Stomach (tissue), 19 donors: Measurements from ENCODE around the gene GLRX5. TPM values are rescaled to one million over a fixed set of nuclear protein-coding genes. Genes with fewer than 3 reads are reported as not detected.

Experiments
- DNase-seq, 2 donors: peaks; one replicate each; pipeline versions ENCODE4 v3.0.0 to v3.0.0-alpha.2; 2013 to 2019
- H3K27ac ChIP-seq, 5 donors: fragments of 200-600 bp in 4 of 5; sonication (generic) in 4 of 5; one replicate each; pipeline ENCODE4 v1.5.1; 2013 to 2019; ENCODE audit warnings: mild to moderate bottlenecking in 1 of 5, moderate library complexity in 1 of 5
- H3K27me3 ChIP-seq, 3 donors: fragments of 200-600 bp; sonication (generic); one replicate each; pipeline ENCODE4 v1.5.1; 2017 to 2019; ENCODE audit warnings: mixed run types in 1 of 3
- H3K36me3 ChIP-seq, 4 donors: fragments of 200-600 bp; sonication (generic); 1 replicate in 3 of 4; 2 replicates in 1 of 4; pipeline ENCODE4 v1.5.1; 2016 to 2019
- H3K4me1 ChIP-seq, 4 donors: fragments of 200-600 bp; sonication (generic); one replicate each; pipeline ENCODE4 v1.5.1; 2016 to 2019
- H3K4me3 ChIP-seq, 4 donors: fragments of 200-600 bp; sonication (generic) in 3 of 4; one replicate each; pipeline ENCODE4 v1.5.1; 2016 to 2019; ENCODE audit warnings: mild to moderate bottlenecking in 1 of 4
- H3K9me3 ChIP-seq, 4 donors: fragments of 200-600 bp; sonication (generic); one replicate each; pipeline ENCODE4 v1.5.1; 2016 to 2019
- CTCF ChIP-seq, 7 experiments: fragments of 450-650 bp in 4 of 7; fragments of 200-600 bp in 3 of 7; sonication (generic) in 3 of 7; IDR thresholded peaks; one replicate each; pipeline ENCODE4 v1.5.1; 2016 to 2019; ENCODE audit warnings: antibody characterized with exemption in 7 of 7, control low read depth in 2 of 7, mild to moderate bottlenecking in 1 of 7
- EP300 ChIP-seq: sonication (generic); formaldehyde crosslinking; IDR thresholded peaks from one replicate; pipeline ENCODE4 v1.6.1; 2017; ENCODE audit warnings: antibody characterized with exemption
- POLR2A ChIP-seq, 4 donors: fragments of 450-650 bp; IDR thresholded peaks; one replicate each; pipeline ENCODE4 v1.6.1; 2016; ENCODE audit warnings: antibody characterized with exemption in 4 of 4, control low read depth in 2 of 4, mild to moderate bottlenecking in 1 of 4, moderate library complexity in 1 of 4
- POLR2AphosphoS5 ChIP-seq, 3 donors: sonication (generic); formaldehyde crosslinking; IDR thresholded peaks; one replicate each; pipeline ENCODE4 v1.6.1; 2016; ENCODE audit warnings: antibody characterized with exemption in 3 of 3
- WGBS, 5 donors: extraction: QIAGEN DNeasy Blood & Tissue Kit in 3 of 5; methylation state at CpG; one replicate each; pipeline versions ENCODE4 v1.1.5 to v1.1.7; 2013 to 2018; 5-methylcytosine and 5-hydroxymethylcytosine counted together
- intact Hi-C: fragments of 100-400 bp; cut with DNase I; formaldehyde crosslinking; loops from one replicate; pipeline ENCODE4 v1.15.1; 2023; ENCODE audit warnings: low total_unique reads
- long read RNA-seq, 10 donors: transcript quantifications; one replicate each; lab custom pipeline, GENCODE V29; 2026
- polyA plus RNA-seq, 3 donors: library from polyadenylated mRNA; stranded (reverse); fragments of 200-250 nt; gene quantifications; one replicate each; pipeline ENCODE4 v1.2.3, GENCODE V29; 2013
- total RNA-seq, 5 donors: library from RNA; depleted of rRNA; stranded (reverse); fragments of >200 nt; gene quantifications; one replicate each; pipeline versions ENCODE4 v1.1.0 to v1.2.3, GENCODE V29; 2014 to 2016
- donor health status: healthy with polysubstance abuse.
- donor health status: Bipolar disorder and iron deficiency.
- donor health status: healthy.

GLRX5 gene
- 100 to 1,000 TPM in 1 of 5 donors, 10 to 100 TPM in 4; 29.5 to 316 (median 38.4) TPM for total RNA-seq
- 10 to 100 TPM; 40.3 to 49.9 (median 40.6) TPM for polyA plus RNA-seq
- long read RNA-seq, donor 1, transcript GLRX5-201 (2 exons, 1,564 nt): major isoform, 31 of 31 reads
- long read RNA-seq, donor 1, partial matches to known transcripts: 0 of 31 reads
- long read RNA-seq, donor 1, other reads (novel, unspliced or antisense): 0 of 31 reads
- long read RNA-seq, donor 2, transcript GLRX5-201 (2 exons, 1,564 nt): major isoform, 45 of 83 reads
- long read RNA-seq, donor 2, partial matches to known transcripts: 38 of 83 reads
- long read RNA-seq, donor 2, other reads (novel, unspliced or antisense): 0 of 83 reads
- long read RNA-seq, donor 3, transcript GLRX5-201 (2 exons, 1,564 nt): major isoform, 29 of 37 reads
- long read RNA-seq, donor 3, partial matches to known transcripts: 8 of 37 reads
- long read RNA-seq, donor 3, other reads (novel, unspliced or antisense): 0 of 37 reads
- long read RNA-seq, donor 4, partial matches to known transcripts: 0 of 4 reads
- long read RNA-seq, donor 4, other reads (novel, unspliced or antisense): 0 of 4 reads
- long read RNA-seq, donor 5, transcript GLRX5-201 (2 exons, 1,564 nt): major isoform, 42 of 42 reads
- long read RNA-seq, donor 5, partial matches to known transcripts: 0 of 42 reads
- long read RNA-seq, donor 5, other reads (novel, unspliced or antisense): 0 of 42 reads
- long read RNA-seq, donor 6, transcript GLRX5-201 (2 exons, 1,564 nt): major isoform, 85 of 161 reads
- long read RNA-seq, donor 6, partial matches to known transcripts: 76 of 161 reads
- long read RNA-seq, donor 6, other reads (novel, unspliced or antisense): 0 of 161 reads
- long read RNA-seq, donor 7, transcript GLRX5-201 (2 exons, 1,564 nt): major isoform, 43 of 83 reads
- long read RNA-seq, donor 7, partial matches to known transcripts: 40 of 83 reads
- long read RNA-seq, donor 7, other reads (novel, unspliced or antisense): 0 of 83 reads
- long read RNA-seq, donor 8, transcript GLRX5-201 (2 exons, 1,564 nt): major isoform, 35 of 58 reads
- long read RNA-seq, donor 8, partial matches to known transcripts: 23 of 58 reads
- long read RNA-seq, donor 8, other reads (novel, unspliced or antisense): 0 of 58 reads
- long read RNA-seq, donor 9, transcript GLRX5-201 (2 exons, 1,564 nt): major isoform, 27 of 74 reads
- long read RNA-seq, donor 9, partial matches to known transcripts: 47 of 74 reads
- long read RNA-seq, donor 9, other reads (novel, unspliced or antisense): 0 of 74 reads
- long read RNA-seq, donor 10, transcript GLRX5-201 (2 exons, 1,564 nt): major isoform, 10 of 21 reads
- long read RNA-seq, donor 10, partial matches to known transcripts: 0 of 21 reads
- long read RNA-seq, donor 10, other reads (novel, unspliced or antisense): 11 of 21 reads

GRCh38 chr14:95534299-95535225, at the start of gene GLRX5:
Gene GLRX5 (plus strand): TSS chr14:95535050. CDS start chr14:95535090, 40 bp downstream.
- DNase-seq: peak; percentile 99 to 100
- Histone ChIP-seq H3K27ac (peak within 1 kb of the TSS; percentile 84 to 93 (median 92)), H3K9me3 (no peaks in the 10 kb centered on the region), H3K27me3 (no peaks in the 10 kb centered on the region), H3K4me1 (peaks cover 42 to 72% (median 65%) of the 10 kb centered on the region in 4 donors), H3K4me3 (peak within 1 kb of the TSS; percentile 68 to 98 (median 96)), H3K36me3 (peaks cover 0 to 2% (median under 1%) of the 10 kb centered on the region in 4 donors)
- TF ChIP-seq POLR2AphosphoS5 (IDR thresholded peaks at IDR 0.05) (peak; percentile 61 to 89 (median 79)), POLR2A (IDR thresholded peaks at IDR 0.05) (no peak), EP300 (no peak), CTCF (IDR thresholded peaks at IDR 0.05) (peak in 2 of 7 experiments; percentile 19 to 36)
- WGBS, 5 donors: 0 to 1% (median 1%) methylated on average over 66 to 97 of the region's 97 CpGs
- intact Hi-C loops: no loop called here

- 62 to 85% (median 82%) methylated on average over 6 to 7 of the region's 7 CpGs for WGBS, 5 donors
- Histone ChIP-seq H3K27ac (no peak overlapping the region), H3K4me3 (no peak overlapping the region), H3K36me3 (no peaks in the 10 kb centered on the region), H3K27me3 (no peaks in the 10 kb centered on the region), H3K9me3 (no peaks in the 10 kb centered on the region), H3K4me1 (peaks cover 19 to 69% (median 47%) of the 10 kb centered on the region in 4 donors)
- intact Hi-C loops: no loop called here
- TF ChIP-seq CTCF (IDR thresholded peaks at IDR 0.05): no peak
- no peak for TF ChIP-seq EP300
- TF ChIP-seq POLR2A (IDR thresholded peaks at IDR 0.05): no peak
- no peak for TF ChIP-seq POLR2AphosphoS5 (IDR thresholded peaks at IDR 0.05)
- DNase-seq: no peak
Measured at GRCh38 chr14:95485222-95485819, 49.5 kb upstream of the GLRX5 start.

- intact Hi-C loops: no loop called here
- WGBS, 5 donors: 79 to 93% (median 91%) methylated on average over 15 of the region's 15 CpGs
- no peak for TF ChIP-seq EP300
- TF ChIP-seq CTCF (IDR thresholded peaks at IDR 0.05): no peak
- TF ChIP-seq POLR2AphosphoS5 (IDR thresholded peaks at IDR 0.05): no peak
- TF ChIP-seq POLR2A (IDR thresholded peaks at IDR 0.05): no peak
- no peak overlapping the region for H3K27ac ChIP-seq
- no peak for DNase-seq
- H3K9me3 ChIP-seq: no peaks in the 10 kb centered on the region
- no peaks in the 10 kb centered on the region for H3K27me3 ChIP-seq
- H3K36me3 ChIP-seq: no peaks in the 10 kb centered on the region
- no peak overlapping the region for H3K4me3 ChIP-seq
- peaks cover 19 to 60% (median 44%) of the 10 kb centered on the region in 4 donors for H3K4me1 ChIP-seq
Measured at GRCh38 chr14:95486875-95487668, 47.8 kb upstream of the GLRX5 start.
